ENCODE measurements around the gene EEF2K. TPM values are rescaled to one million over a fixed set of nuclear protein-coding genes. Genes with fewer than 3 reads are reported as not detected.
"Not testable (repeated sequence)": the region's sequence is repeated elsewhere in the genome, so short reads cannot be mapped to it uniquely, and the experiment has no call there.

EEF2K gene
- total RNA-seq, 1 donor from 2014 or later = 33.8 TPM

DNA sequence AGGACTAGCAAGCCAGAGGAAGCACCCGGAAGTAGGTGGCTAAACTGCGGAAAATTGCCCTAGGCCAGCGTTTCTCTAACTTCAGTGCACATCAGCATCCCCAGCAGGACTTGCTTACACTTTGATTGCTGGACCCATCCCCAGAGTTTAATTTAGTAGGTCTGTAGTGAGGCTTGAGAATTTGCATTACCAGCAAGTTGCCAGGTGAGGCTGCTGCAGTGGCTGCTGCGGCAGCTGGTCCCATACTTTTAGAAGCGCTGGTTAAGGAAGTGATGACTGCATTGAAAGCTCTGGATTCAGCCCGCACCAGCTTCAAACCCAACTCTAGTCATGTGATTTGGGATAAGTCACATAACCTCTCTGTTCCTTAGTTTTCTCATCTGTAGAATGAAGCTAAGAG, 4.2 kb downstream of the EEF2K start:
- DNase-seq (ENCODE audit: low read depth in 2 of 2) = no peak

DNA sequence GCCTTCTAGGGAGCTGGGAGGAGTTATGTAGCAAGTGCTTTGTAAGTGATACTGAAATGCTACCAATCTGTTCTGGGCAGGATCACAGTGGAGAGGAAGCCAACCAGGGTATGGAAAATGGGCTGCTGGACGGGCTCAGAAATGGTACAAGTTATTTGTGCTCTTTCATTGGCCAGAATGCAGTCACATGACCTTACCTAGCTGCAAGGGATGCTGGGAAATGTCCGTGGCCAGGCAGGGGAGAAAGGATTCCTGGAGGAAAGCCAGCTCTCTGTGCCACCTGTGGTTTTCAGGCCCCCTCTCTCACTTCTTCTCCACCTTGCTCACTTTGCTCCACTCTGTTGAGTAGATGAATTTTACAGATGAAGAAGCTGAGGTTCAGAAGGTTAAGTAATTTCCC, 4.8 kb downstream of the EEF2K start:
- no peak for DNase-seq (ENCODE audit: low read depth in 2 of 2)

DNA sequence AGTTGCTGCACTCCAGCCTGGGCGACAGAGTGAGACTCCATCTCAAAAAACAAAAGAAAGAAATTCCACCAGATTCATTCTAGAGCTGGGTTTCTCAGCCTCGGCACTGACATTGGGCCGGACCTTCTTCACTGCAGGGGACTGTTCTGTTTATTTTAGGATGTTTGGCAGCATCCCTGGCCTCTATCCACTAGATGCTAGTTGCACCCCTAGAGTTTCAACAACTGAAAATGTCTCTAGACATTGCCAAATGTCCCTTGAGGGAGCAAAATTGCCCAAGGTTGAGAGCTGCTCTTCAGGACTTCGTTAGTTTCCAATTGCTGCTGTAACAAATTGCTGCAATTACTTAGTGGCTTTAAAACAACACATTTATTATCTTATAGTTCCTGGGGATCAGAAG, 7.2 kb downstream of the EEF2K start:
- DNase-seq (ENCODE audit: low read depth in 2 of 2) = no peak

DNA sequence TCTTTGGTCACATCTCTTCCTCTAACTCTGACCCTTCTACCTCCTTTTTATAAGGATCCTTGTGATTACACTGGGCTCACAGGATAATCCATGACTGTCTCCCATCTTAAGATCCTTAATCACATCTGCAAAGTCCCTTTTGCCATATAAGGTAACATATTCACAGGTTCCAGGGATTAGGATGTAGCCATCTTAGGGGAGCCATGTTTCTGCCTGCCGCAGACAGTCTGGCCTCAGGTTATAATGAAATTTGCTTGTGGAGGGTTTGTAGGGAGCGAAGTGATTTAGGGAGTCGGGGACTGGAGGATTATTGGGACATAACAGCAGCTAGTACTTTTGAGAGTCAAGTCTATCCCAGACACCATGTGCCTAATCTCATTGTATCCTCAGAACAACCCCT, 7.7 kb downstream of the EEF2K start:
- no peak for DNase-seq (ENCODE audit: low read depth in 2 of 2)

DNA sequence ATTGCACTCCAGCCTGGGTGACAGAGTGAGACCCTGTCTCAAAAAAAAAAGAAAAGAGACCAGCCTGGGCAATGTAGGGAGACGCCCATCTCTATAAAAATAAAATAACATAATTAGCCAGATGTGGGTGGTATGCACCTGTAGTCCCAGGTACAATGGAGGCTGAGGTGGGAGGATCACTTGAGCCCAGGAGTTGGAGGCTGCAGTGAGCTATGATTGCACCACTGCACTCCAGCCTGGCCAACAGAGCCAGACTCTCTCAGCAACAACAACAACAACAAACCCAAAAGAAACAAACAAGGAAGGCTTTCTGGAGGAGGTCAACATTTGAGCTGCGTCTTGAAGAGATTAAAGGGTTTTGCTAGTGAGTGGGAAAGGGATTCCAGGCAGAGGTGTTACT, 8.3 kb downstream of the EEF2K start:
- DNase-seq (ENCODE audit: low read depth in 2 of 2) = no peak

DNA sequence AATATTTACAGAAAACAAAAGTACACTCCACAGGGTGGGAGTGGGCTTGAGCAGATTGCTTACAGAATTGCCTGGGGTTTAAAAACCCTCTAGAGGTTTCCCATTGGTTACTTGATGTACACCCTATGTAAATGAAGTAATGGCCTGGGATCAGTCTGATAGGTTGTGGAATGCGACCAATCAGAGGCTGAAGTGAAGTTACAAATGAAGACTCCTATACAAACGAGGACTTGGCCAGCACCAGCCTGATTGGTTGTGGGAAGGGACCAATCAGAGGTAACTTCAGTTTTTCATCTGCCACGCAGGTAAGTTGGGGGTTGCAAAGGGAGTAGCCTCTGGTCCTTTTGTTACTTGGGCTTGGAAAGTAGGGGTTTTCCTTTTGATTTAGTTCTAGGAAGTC, 8.8 kb downstream of the EEF2K start:
- no peak for DNase-seq (ENCODE audit: low read depth in 2 of 2)

DNA sequence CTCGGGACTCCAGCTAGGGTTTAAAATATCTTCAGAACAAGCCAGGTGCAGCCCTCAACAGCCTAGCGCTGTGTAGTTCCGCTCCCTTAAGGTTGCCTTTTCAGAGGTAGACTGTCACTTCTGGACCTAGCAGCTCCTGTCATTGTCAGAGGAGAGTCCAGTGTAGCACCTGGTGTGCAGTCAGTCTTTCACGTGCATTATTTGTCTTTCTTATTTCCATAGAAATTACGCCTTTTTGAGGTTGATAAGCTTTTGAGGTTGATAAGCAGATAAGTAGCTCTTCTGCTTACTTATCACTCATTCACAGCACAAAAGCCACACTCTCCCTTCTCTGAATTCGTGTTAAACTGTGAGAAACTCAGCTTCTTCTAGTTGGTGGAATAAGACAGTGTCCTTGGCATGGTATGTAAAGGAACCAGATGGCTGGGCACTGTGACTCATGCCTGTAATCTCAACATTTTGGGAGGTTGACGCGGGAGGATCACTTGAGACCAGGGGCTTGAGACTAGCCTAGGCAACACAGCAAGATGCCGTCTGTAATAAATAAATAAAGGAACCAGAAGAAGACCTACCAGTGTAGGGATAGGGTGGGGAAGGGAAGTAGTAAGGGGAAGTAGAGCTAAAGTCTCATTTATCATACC, 10.2 kb downstream of the EEF2K start:
- no peak for DNase-seq (ENCODE audit: low read depth in 2 of 2)

DNA sequence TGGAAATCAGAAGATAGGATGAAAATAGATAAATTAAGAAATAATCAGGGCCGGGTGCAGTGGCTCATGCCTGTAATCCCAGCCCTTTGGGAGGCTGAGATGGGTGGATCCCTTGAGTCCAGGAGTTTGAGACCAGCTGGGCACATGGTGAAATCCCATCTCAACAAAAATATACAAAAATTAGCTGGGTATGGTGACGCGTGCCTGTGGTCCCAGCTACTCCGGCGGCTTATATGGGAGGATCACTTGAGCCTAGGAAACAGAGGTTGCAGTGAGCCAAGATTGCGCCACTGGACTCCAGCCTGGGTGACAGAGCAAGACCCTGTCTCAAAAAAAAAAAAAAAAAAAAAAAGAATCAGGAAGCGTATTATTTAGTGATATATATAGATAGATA, 10.8 kb downstream of the EEF2K start:
- not testable (repeated sequence) for DNase-seq (ENCODE audit: low read depth in 2 of 2)

DNA sequence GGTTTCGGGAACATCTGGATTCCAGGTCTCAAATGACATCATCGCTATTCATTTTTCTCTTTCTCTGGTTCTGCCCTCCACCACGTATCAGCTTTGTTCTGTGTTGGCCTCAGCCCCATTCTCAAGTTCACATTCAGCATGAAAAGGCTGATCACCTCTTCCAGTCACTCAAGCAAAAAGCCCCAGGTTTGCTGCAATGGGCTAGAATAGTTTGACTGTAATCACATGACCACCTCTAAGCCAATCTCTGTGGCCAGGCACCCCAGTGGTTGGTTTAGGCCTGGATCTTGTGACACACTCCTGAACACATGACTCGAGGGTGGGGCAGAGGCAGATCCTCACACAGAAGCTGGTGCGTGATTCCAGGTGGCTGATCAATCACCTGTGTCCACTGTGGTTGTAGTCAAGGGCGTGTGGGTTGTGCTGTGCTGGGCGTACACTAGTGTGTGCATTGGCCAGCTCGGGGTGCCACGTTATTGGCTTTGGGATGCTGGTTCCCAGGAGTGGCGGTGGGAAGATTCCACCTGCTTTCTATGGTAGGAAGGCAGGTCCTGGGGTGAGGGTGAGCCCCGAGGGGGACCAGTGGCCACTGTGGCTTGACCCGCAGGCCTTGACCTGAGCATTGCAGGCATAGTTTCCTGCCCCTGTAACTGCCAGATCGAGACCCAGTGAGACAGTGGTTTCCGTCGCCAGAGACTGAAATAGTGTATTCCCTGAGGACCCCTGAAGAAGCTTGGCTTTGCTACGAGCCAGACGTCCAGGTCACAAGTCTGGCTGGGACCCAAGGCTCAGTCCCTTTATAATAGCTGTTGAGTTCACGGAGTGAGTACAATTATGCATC, 12.0 kb downstream of the EEF2K start:
- no peak for DNase-seq (ENCODE audit: low read depth in 2 of 2)

DNA sequence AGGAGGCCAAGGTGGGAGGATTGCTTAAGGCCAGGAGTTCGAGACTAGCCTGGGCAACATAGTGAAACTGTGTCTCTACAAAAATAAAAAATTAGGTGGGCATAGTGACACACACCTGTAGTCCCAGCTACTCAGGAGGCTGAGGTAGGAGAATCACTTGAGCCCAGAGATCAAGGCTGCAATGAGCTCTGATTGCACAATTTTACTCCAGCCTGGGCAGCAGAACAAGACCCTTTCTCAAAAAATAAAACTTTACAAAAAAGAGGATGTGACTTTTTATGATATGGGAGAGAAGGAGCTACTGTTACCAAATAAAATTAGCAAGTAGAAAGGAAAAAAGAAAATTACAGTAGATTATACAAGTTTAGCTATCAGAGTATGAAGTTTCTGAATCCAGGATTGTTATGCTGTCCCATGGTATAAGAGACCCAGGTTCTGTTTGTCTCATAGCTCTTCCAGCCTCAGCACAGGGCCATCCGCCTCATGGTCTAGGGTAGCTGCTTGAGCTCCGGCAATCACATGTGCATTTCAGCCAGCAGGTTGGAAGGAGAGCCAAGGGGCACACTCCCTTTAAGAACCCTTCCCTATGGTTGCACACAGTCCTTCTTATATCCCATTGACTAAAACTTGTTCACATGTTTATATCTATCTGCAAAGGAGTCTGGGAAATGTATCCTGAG, 13.5 kb downstream of the EEF2K start:
- DNase-seq (ENCODE audit: low read depth in 2 of 2) = no peak

DNA sequence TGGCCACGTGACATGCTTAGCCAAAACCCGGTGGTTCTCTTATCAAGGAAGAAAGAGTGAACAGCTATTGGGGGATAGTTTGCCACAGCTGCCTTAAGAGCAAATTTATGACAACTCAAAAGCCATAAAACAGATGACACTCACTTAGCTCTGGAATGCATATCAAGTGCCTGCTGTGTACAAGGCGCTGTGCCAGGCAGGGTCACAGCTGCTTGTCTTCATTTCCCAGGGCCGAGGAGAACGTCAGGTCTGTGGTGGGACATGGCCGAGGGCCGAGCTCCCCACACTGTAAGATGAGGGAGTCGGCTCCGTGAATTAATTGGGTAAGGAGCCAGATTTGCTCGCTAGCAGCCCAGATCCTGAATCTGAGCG, 14.0 kb downstream of the EEF2K start:
- DNase-seq (ENCODE audit: low read depth in 2 of 2) = no peak

DNA sequence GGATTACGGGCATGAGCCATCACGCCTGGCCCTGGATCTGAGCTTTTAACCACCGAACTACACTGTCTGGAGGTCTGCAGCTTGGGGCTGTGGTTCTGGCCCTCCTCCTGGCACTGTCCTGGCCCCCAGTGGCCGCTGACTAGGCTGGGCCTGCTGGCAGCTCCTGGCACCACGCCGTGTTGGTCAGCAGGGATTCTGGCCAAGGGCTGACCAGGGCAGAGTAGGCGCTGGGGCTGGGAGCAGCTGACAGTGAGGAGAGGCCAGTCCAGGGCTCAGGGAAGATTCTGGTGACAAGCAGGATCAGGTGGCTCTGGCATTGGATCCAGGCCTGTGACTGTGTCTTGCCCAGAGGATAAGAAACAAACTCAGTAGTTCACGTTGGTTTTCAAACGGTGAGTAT, 14.6 kb downstream of the EEF2K start:
- no peak for DNase-seq (ENCODE audit: low read depth in 2 of 2)

DNA sequence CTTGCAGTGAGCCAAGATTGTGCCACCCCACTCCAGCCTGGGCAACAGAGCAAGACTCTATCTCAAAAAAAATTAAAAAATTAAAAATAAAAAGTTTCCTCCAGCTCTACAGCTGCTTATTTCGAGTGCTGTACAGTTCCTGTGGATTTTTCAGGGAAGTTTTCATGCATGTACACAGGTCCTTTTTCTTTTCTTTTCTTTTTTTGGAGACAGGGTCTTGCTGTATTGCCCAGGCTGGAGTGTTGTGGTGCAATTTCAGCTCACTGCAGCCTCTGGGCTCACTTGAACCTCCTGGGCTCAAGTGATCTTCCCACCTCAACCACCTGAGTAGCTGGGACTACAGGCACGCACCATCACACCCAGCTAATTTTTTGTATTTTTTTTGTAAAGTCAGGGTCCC, 15.9 kb downstream of the EEF2K start:
- DNase-seq (ENCODE audit: low read depth in 2 of 2) = no peak

DNA sequence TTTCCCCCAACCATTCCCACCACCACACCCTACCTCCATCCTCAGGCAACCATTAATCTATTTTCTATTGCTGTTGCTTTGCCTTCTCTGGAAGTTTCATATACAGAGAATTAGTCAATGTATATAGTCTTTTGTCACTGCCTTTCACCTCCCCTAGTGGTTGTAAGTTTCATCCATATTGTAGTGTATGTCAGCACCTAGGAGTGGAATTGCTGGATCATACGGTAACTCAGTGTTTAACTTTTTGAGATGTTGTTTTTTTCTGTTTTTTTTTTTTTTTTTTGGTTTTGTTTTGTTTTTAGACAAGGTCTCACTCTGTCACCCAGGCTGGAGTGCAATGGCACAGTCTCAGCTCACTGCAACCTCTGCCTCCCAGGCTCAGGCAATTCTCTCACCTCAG, 16.9 kb downstream of the EEF2K start:
- no peak for DNase-seq (ENCODE audit: low read depth in 2 of 2)

DNA sequence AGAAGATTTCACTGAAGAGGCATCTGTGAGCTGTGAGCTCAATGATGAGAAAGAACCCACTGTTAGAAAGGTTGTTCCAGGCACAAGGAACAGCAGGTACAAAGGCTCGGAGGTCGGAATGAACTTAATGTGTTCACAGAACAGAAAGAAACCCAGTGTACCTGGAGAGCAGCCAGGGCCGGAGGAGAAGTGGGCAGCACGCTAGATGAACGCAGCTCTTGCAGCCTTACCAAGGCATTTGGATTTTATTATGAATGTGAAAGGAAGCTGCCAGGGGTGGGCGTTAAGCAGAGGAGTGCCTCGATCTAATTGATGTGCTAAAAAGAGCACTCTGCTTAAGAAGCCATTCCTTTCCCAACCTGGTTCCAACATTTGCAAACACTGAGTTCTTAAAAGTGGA, 19.0 kb downstream of the EEF2K start:
- DNase-seq (ENCODE audit: low read depth in 2 of 2) = no peak

DNA sequence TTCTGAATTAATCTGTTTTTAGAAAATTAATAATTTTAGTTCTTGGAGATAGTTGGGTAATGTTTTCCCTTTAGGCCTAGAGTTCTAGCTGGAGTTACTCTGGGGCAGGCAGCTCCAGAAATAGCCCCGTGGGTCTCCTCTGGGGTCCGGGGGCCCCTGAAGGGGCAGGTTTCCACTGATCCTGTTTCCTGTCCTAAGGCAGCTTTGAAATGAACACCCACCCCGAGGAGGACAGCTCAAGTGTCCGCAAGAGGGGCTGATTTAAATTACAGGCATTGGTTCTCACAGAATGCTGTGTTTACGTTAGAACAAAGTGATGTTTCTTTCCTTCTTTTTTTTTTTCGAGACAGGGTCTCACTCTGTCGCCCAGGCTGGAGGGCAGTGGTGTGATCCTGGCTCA, 23.8 kb downstream of the EEF2K start:
- no peak for DNase-seq (ENCODE audit: low read depth in 2 of 2)

DNA sequence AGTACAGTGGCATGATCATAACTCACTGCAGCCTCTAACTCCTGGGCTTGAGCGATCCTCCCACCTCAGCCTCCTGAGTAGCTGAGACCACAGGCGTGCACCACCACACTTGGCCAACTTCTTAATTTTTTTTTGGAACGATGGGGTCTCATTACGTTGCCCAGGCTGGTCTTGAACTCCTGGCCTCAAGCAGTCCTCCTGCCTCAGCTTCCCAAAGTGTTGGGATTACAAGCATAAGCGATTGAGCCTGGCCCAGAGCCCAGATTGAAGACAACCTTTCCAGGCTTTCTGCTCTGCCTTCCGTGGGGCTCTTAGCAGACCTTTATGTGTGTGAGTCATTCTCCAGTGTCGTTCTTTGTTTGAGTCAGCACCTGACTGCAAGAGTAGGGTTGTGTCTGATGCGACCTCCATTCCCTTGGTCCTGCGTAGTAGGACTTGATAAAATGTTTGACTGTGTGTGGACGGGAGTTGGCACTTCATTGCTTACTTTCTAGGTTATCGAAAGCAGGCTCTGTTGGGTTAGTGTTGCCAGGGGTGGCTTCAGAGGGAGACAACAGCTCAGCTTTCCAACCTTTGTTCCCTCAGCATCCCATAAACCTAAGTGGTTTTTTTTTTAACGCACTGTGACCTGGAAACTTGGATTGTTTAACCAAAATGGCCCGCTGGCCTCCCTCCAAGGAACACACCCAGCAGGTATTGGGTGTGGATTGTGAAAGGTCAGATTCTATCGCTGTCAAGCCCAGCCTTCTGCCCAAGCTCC, 26.4 kb downstream of the EEF2K start:
- DNase-seq (ENCODE audit: low read depth in 2 of 2) = peak in 1 of 2 donors; percentile 72

DNA sequence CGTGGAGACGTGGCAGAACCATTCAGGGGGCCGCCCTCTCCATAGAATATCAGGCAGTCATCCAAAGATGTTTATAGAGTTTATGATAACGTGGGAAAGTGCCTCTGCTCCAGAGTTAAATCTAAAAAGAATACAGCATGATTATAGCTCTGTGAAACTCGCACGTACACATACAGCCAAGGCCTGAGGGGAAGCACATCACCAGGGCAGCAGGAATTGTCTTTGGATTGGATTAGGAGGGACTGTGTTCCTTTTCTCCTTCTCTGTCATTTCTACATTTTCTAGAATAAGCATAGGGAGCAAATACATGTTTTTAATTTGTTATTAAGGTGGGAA, 26.9 kb downstream of the EEF2K start:
- no peak for DNase-seq (ENCODE audit: low read depth in 2 of 2)

DNA sequence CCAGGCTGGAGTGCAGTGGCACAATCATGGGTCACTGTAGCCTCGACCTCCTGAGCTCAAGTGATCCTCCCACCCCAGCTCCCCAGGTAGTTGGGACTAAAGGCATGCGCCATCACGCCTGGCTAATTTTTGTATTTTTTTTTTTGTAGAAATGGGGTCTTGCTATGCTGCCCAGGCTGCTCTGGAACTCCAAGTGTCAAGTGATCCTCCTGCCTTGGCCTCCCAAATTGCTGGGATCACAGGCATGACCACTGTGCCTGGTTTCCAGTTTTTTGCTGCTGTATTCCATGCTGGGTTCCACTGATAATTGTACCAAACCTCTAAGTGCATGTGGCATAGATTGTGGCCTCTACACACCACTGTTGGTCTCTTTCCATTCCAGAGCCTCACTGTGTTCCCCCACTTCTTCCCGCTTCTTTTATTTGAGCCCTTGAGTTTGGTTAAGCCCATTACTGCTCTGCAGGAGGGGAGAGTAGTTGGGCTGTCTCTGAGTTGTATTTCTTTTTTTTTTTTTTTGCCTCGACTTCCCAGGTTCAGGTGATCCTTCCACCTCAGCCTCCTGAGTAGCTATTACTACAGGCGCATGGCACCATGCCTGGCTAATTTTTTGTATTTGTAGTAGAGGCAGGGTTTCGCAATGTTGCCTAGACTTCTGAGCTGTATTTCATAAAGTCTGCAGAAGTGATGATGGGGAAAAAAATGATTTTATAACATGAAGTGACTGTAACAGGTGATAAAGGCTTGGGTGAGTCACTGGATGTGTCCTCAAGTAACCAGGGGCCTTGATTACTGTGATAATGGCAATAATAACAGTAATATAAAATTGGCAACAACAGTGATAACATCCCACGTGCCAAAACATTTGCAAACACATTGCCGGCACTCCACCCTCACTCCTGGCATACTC, 30.0 kb downstream of the EEF2K start:
- peak; percentile 10 to 36 for DNase-seq (ENCODE audit: low read depth in 2 of 2)

DNA sequence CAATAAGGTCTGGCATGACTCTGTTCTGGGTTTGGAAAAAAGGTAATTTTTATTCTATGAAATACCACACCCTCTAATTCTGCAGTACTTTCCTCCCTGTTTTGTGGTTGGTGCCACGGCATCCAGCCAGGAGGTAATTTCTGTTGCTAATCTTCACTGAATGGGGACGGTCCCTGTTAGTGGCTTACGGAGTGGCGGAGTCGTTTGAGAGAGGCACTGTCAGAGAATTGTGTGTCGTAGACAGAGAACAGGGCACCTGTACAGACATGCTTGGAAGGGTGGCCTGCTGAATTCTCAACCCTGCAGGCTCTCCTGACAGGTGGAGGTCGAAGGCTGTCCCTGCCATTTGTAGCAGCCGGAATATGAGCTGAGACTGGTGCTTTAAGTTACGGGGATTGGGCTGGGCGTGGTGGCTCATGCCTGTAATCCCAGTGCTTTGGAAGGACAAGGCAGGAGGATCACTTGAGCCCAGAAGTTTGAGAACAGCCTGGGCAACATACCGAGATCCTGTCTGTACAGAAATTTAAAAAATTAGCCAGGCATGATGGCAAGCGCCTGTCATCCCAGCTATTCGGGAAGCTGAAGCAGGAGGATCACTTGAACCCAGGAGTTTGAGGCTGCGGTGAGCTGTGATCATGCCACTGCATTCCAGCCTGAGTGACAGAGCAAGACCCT, 33.2 kb downstream of the EEF2K start:
- no peak for DNase-seq (ENCODE audit: low read depth in 2 of 2)
